Measurements from ENCODE around the gene BCAS4. TPM values are rescaled to one million over a fixed set of nuclear protein-coding genes. Genes with fewer than 3 reads are reported as not detected.

BCAS4 gene
- total RNA-seq, 2 donors from 2014 or later, result 2.9 to 11.4 TPM

- no peak for DNase-seq (ENCODE audit: low spot score)
- Histone ChIP-seq H3K27ac (no peak overlapping the region), H3K36me3 (no peaks in the 10 kb centered on the region), H3K9me3 (no peaks in the 10 kb centered on the region), H3K4me1 (replicated peaks) (no peaks in the 10 kb centered on the region), H3K27me3 (replicated peaks; ENCODE audit: insufficient read depth) (no peaks in the 10 kb centered on the region), H3K4me3 (no peak overlapping the region)
- 79% methylated on average over 4 of the region's 4 CpGs for WGBS
- no peak for TF ChIP-seq POLR2A (IDR thresholded peaks at IDR 0.05)
- TF ChIP-seq CTCF (IDR thresholded peaks at IDR 0.05), result no peak
- TF ChIP-seq POLR2AphosphoS5 (IDR thresholded peaks at IDR 0.05), result no peak
- intact Hi-C loops (cut with DNase I), result no loop called here
Measured at GRCh38 chr20:50784464-50784863, 10.4 kb upstream of the BCAS4 start.

- H3K36me3 ChIP-seq, result no peaks in the 10 kb centered on the region
- no peak overlapping the region for H3K27ac ChIP-seq
- H3K9me3 ChIP-seq, result no peaks in the 10 kb centered on the region
- 94% methylated on average over 9 of the region's 9 CpGs for WGBS
- intact Hi-C loops (cut with DNase I), result no loop called here
- no peak for DNase-seq (ENCODE audit: low spot score)
- no peak for TF ChIP-seq POLR2A (IDR thresholded peaks at IDR 0.05)
- TF ChIP-seq POLR2AphosphoS5 (IDR thresholded peaks at IDR 0.05), result no peak
- TF ChIP-seq CTCF (IDR thresholded peaks at IDR 0.05), result no peak
- H3K27me3 ChIP-seq (replicated peaks; ENCODE audit: insufficient read depth), result no peaks in the 10 kb centered on the region
- no peak overlapping the region for H3K4me3 ChIP-seq
- peaks cover 6% of the 10 kb centered on the region for H3K4me1 ChIP-seq (replicated peaks)
Measured at GRCh38 chr20:50786703-50787102, 8.2 kb upstream of the BCAS4 start.

- Histone ChIP-seq H3K36me3 (no peaks in the 10 kb centered on the region), H3K4me3 (no peak overlapping the region), H3K27me3 (replicated peaks; ENCODE audit: insufficient read depth) (no peaks in the 10 kb centered on the region), H3K4me1 (replicated peaks) (peaks cover 6% of the 10 kb centered on the region), H3K9me3 (no peaks in the 10 kb centered on the region), H3K27ac (no peak overlapping the region)
- 93% methylated on average over 2 of the region's 2 CpGs for WGBS
- DNase-seq (ENCODE audit: low spot score), result no peak
- no peak for TF ChIP-seq CTCF (IDR thresholded peaks at IDR 0.05)
- TF ChIP-seq POLR2A (IDR thresholded peaks at IDR 0.05), result no peak
- intact Hi-C loops (cut with DNase I), result no loop called here
Measured at GRCh38 chr20:50787181-50787580, 7.7 kb upstream of the BCAS4 start.

- peak; percentile 28 for DNase-seq (ENCODE audit: low spot score)
- peaks cover 6% of the 10 kb centered on the region for H3K4me1 ChIP-seq (replicated peaks)
- WGBS, result 34% methylated on average over 18 of the region's 18 CpGs
- TF ChIP-seq CTCF (IDR thresholded peaks at IDR 0.05), result peak in 2 of 4 experiments; percentile 56 to 66
- TF ChIP-seq POLR2A (IDR thresholded peaks at IDR 0.05), result no peak
- H3K4me3 ChIP-seq, result no peak overlapping the region
- intact Hi-C loops (cut with DNase I), result no loop called here
- no peaks in the 10 kb centered on the region for H3K9me3 ChIP-seq
- H3K27me3 ChIP-seq (replicated peaks; ENCODE audit: insufficient read depth), result no peaks in the 10 kb centered on the region
- no peaks in the 10 kb centered on the region for H3K36me3 ChIP-seq
- H3K27ac ChIP-seq, result peak overlapping the region; percentile 9 to 27
Measured at GRCh38 chr20:50788045-50788991, 6.5 kb upstream of the BCAS4 start.

Data from prostate gland (tissue), 2 donors.